Measurements from ENCODE around the gene MBTPS1.

GRCh38 chr16:84045818-84046470 lies 70.8 kb downstream of the MBTPS1 start:
- TF ChIP-seq CTCF (IDR thresholded peaks at IDR 0.05) (no peak), ZFX (IDR thresholded peaks at IDR 0.05; ENCODE audit: borderline replicate concordance) (no peak)

All from 22Rv1 (cell line).